ENCODE results near the gene TBC1D22A. TPM values are rescaled to one million over a fixed set of nuclear protein-coding genes. Genes with fewer than 3 reads are reported as not detected.

TBC1D22A gene
- polyA plus RNA-seq, 1 of the 3 experiments (the other 2 are of a cell fraction), result 16.5 TPM

- no peak for TF ChIP-seq MXI1 (IDR thresholded peaks at IDR 0.05; ENCODE audit: low read depth, low read length)
- TF ChIP-seq FOXJ3 (CRISPR knock-in tag; IDR thresholded peaks at IDR 0.05), result no peak
- no peak for TF ChIP-seq IRF3 (IDR thresholded peaks at IDR 0.05; ENCODE audit: low read depth, low read length)
Observed at GRCh38 chr22:47176026-47176389, 413.6 kb downstream of the TBC1D22A start (continued).

DNA sequence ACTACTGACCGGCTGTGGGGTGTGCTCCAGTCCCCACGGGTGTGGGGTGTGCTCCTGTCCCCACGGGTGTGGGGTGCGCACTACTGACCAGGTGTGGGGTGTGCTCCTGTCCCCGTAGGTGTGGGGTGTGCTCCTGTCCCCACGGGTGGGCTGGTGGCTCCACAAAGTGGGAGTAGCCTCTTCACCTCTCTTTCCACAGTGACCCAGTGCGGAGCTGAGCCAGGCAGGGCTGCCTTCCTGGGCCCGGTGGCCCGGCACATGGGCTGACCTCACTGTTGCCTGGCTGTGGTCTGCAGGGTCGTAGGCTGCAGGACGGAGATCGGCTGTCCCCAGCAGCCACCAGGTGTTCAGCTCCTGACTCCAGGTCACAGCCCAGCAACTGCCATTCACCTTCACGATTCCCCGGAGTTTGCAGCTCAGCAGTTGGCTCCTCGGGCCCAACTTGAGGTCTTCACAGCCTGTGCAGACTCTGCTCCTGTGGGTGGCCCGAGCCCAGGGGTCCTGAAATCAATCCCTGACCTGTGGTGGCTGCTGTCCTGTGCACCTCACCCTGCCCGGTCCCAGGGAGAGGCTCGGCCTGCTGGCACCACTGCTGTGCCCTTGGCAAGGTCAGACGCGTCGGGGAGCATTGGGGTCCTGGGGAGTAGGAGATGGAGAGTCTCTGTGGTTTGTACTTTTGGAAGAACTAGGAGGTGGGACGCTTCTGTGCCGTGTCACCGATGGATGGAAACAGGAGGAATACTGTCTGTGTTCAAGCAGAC, 414.3 kb downstream of the TBC1D22A start:
- CTCF ChIA-PET, result no interaction called here

More for the DNA sequence above, 414.3 kb downstream of the TBC1D22A start:
- Histone ChIP-seq H3K36me3 (replicated peaks in 1 of 2; ENCODE audit: control insufficient read depth in 1 of 2, insufficient read depth in 2 of 2, low read length in 1 of 2) (no peaks in the 10 kb centered on the region), H3K9me3 (no peaks in the 10 kb centered on the region), H3K4me3 (ENCODE audit: low read depth in 2 of 2, low read length in 1 of 2) (no peak overlapping the region), H3K79me2 (ENCODE audit: insufficient read depth) (no peaks in the 10 kb centered on the region), H3K9ac (no peak overlapping the region), H2AFZ (ENCODE audit: low read depth) (no peak overlapping the region), H3K27ac (ENCODE audit: low read depth in 2 of 2, low read length in 1 of 2) (no peak overlapping the region), H3K4me1 (ENCODE audit: control insufficient read depth in 1 of 2, insufficient read depth in 2 of 2, low read depth in 1 of 2, low read length in 1 of 2) (no peaks in the 10 kb centered on the region), H3K4me2 (no peak overlapping the region), H3F3A (replicated peaks; ENCODE audit: insufficient read depth) (no peaks in the 10 kb centered on the region), H4K20me1 (ENCODE audit: insufficient read depth) (no peaks in the 10 kb centered on the region), H3K9me2 (no peaks in the 10 kb centered on the region), H3K27me3 (ENCODE audit: insufficient read depth) (no peaks in the 10 kb centered on the region)
- no peak for DNase-seq
- TF ChIP-seq MXI1 (IDR thresholded peaks at IDR 0.05; ENCODE audit: low read depth, low read length) (no peak), POLR2AphosphoS5 (IDR thresholded peaks at IDR 0.05; ENCODE audit: low read depth, low read length) (no peak), SIN3A (IDR thresholded peaks at IDR 0.05; ENCODE audit: borderline replicate concordance, low read depth, low read length) (no peak), SMC3 (IDR thresholded peaks at IDR 0.05; ENCODE audit: low read depth, low read length) (no peak), EZH2phosphoT487 (IDR thresholded peaks at IDR 0.05; ENCODE audit: borderline replicate concordance, low read depth) (no peak), REST (IDR thresholded peaks at IDR 0.05; ENCODE audit: low read depth, low read length) (no peak), GABPA (IDR thresholded peaks at IDR 0.05; ENCODE audit: low read depth) (no peak), NFIC (IDR thresholded peaks at IDR 0.05; ENCODE audit: borderline replicate concordance) (no peak), MAX (IDR thresholded peaks at IDR 0.05; ENCODE audit: low read depth) (no peak), CHD2 (IDR thresholded peaks at IDR 0.05; ENCODE audit: low read length, partially characterized antibody) (no peak), FOSL2 (IDR thresholded peaks at IDR 0.05; ENCODE audit: borderline replicate concordance, low read depth) (no peak), FOXM1 (IDR thresholded peaks at IDR 0.05; ENCODE audit: low read depth) (no peak)
- TF ChIP-seq, protein P1, sequence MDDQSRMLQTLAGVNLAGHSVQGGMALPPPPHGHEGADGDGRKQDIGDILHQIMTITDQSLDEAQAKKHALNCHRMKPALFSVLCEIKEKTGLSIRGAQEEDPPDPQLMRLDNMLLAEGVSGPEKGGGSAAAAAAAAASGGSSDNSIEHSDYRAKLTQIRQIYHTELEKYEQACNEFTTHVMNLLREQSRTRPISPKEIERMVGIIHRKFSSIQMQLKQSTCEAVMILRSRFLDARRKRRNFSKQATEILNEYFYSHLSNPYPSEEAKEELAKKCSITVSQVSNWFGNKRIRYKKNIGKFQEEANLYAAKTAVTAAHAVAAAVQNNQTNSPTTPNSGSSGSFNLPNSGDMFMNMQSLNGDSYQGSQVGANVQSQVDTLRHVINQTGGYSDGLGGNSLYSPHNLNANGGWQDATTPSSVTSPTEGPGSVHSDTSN (IDR thresholded peaks at IDR 0.05), result no peak
- TF ChIP-seq, protein P2, sequence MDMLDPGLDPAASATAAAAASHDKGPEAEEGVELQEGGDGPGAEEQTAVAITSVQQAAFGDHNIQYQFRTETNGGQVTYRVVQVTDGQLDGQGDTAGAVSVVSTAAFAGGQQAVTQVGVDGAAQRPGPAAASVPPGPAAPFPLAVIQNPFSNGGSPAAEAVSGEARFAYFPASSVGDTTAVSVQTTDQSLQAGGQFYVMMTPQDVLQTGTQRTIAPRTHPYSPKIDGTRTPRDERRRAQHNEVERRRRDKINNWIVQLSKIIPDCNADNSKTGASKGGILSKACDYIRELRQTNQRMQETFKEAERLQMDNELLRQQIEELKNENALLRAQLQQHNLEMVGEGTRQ (IDR thresholded peaks at IDR 0.05; ENCODE audit: borderline replicate concordance, low read depth, low read length), result no peak
- WGBS (ENCODE audit: low lambda C conversion rate), result 97% methylated on average over 10 of the region's 24 CpGs
- POLR2A ChIA-PET, result no interaction called here
